Inflammatory macrophage (primary cell): Measurements from ENCODE around the gene DDA1.
"Not testable (repeated sequence)": the region's sequence is repeated elsewhere in the genome, so short reads cannot be mapped to it uniquely, and the experiment has no call there.

Experiments
- DNase-seq, 2 donors: peaks; one replicate each; pipeline ENCODE4 v3.0.0-alpha.2; 2020 to 2022
- total RNA-seq, 18 experiments: gene quantifications; one replicate each; lab custom pipeline; 2026; ENCODE audit warnings: mixed read lengths in 6 of 18, inconsistent platforms in 2 of 18; lab: John Stamatoyannopoulos, UW

DDA1 gene
- 16.5 to 46.4 (median 24.4) reads per million in 18 experiments for total RNA-seq

DNA sequence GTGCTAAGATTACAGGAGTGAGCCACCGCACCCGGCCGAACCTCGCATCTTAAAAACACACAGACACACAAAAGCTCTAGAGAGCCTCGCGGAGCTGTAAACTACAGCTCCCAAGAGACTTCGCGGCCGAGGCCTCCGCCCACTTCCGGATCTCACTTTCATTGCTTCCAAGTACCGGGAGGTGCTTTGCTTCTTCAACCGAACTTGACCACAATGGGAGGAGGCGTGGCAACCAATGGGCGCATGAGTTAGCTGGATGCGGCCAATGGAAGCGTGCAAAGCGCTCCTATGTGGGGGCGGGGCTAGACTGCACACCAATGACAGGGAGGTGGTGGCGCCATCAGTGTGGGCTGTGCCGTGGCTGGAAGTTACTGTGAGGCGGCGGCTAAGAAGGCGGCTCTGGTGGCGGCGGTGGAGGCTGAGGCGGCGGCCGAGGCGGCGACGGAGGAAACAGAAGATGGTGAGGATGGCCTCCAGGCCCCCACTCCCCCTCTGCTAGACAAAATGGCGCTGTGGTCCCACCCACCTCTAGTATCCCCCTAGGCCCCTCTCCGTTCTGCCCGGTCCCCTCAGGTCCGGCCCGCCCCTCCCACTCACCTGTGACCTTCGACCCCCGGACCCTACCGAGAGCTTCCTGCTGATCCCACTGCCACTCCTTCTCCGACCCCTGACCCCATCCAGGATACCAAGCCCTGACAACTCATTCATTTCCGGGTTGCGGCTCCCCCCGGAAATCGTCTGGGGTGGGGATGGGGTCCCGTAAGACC, at the start of gene DDA1:
TSS of gene DDA1 (plus strand) at position 366 of the 767 bp plus-strand sequence. CDS start at position 458, 92 bp downstream.
- DNase-seq: peak; percentile 100

DNA sequence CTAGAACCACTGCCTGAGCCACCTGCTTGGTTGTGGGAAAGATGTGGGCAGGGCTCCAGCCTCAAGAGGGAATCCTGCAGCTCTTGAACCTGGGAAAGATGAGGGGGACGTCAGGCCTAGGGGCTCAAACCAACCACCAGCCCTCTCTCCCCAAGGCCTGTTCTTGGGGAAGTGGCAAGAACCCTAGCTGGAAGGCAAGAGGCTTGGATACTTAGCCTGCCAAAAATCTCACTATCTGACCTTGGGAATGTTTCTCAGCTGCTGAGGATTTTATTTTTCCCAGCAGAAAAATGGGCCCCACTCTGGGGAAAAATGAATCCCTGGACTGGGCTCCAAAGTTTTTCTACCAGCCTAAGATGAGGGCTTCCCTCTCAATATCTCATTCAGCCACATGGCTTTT, 49.4 kb upstream of the DDA1 start:
- DNase-seq: no peak

DNA sequence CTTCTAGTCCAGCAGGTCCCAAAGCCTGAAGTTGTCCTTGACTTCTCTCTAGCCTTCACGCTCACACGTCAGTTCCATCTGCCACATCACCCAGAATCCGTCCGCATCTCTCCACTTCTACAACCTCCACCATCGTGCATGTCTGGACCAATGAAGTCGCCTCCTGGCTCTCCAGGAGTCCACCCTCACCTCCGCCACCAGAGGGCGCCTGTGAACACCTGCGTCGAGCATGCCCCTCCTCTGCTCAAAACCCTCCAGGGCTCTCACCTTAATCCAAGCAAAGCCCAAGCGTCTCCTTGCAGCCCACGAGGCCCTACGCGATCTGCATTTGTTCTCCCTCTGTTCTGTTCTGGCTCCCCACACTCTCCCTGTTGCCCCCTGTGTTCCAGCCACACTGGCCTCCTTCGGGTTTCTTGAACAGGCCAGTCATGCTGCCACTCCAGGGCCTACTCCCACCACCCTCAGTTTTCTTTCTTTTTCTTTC, 48.5 kb upstream of the DDA1 start:
- DNase-seq: peak; percentile 82 to 83

DNA sequence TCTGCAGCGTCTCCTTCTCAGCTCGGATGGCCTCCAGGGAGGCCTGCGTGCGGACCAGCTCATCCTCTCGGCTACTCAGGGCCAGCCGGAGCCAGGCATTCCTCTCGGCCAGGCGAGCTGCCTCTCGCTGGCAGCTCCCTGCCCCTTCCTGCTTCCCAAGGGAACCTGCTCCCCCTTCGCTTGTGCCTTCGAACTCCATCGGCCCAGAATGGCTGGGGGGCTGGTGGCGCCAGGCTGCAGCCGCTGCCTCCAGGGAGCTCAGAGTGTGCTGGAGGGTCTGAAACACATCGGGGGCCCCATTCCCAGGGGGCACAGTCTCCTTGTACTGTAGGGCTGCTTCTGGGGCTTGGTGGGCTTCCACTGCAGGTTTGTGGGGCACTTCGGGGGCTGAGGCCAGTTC, 46.8 kb upstream of the DDA1 start:
- DNase-seq: no peak

- DNase-seq: no peak
These were observed 45.4 kb upstream of the DDA1 start for GRCh38 chr19:17263712-17264640.

- no peak for DNase-seq
These were observed 44.8 kb upstream of the DDA1 start, which contains the start of gene USHBP1 for GRCh38 chr19:17264641-17264979. Gene USHBP1 (minus strand): TSS chr19:17264745. CDS start chr19:17264299, 446 bp downstream.

- DNase-seq: no peak
These were observed 43.3 kb upstream of the DDA1 start for GRCh38 chr19:17266026-17266425.

DNA sequence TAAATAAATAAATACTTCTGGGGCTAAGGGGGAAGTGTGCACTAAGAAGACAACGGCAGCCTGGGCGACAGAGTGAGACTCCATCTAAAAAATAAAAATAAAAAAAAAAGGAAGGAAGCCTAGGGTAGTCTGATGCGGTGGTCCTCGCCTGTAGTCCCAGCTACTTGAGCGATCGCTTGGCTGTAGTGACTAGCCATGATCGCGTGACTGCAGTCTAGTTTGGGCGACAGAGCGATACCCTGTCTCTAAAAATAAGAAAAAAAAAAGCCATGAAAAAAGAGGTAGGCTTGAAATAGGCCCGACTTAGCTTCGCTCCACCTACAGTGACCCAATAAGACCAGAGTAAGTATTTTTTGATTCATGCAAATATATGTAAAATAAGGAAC, 42.8 kb upstream of the DDA1 start:
- peak in 1 of 2 donors; percentile 6 for DNase-seq

GRCh38 chr19:17266975-17267788, 42.2 kb upstream of the DDA1 start, which contains the start of gene BABAM1:
Gene BABAM1 (plus strand): TSS chr19:17267443. CDS start chr19:17268807, 1,364 bp downstream.
- peak; percentile 98 to 99 for DNase-seq

GRCh38 chr19:17268754-17269153, 40.6 kb upstream of the DDA1 start:
- DNase-seq: no peak

DNA sequence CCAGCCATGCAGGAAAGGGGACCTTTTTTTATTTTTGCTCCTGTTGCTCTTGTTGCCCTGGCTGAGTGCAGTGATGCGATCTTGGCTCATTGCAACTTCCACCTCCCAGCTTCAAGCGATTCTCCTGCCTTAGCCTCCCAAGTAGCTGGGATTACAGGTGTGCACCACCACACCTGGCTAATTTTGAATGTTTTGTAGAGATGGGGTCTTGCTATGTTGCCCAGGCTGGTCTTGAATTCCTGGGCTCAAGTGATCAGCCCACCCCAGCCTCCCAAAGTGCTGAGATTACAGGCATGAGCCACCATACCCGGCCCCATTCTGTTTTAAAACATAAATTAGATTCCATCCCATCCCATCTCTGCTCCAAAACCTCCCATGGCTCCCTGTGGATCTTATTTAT, 34.5 kb upstream of the DDA1 start:
- not testable (repeated sequence) for DNase-seq

DNA sequence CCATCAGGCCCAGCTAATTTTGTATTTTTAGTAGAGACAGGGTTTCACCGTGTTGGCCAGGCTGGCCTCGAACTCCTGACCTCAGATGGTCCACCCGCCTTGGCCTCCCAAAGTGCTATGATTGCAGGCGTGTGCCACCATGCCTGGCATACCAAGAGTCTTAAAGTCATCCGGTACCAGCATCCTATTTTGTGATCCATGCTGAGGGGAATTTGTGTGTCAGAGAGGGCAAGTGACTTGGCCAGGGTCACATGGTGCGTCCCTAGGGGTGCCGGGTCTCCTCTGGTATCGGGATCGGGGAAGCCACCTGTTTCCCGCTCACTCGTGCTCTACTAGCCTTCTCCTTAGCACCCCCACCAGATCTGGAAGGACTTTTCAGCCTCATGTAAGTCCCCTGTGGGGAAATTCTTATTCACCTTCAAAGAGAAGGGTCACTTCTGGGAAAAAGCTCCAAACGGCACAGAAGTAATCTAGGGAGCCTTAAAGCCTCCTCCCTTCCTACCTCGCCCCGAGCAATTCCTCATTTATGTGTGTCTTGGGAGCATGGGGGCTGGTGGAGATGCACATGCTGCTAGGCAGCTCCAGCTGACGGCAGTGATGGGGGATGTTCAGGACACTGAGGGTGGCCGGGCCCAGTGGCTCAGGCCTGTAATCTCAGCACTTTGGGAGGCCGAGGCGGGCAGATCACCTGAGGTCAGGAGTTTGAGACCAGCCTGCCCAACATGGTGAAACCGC, 33.8 kb upstream of the DDA1 start:
- no peak for DNase-seq

- DNase-seq: no peak
These were observed 29.9 kb upstream of the DDA1 start for GRCh38 chr19:17279436-17279835.

DNA sequence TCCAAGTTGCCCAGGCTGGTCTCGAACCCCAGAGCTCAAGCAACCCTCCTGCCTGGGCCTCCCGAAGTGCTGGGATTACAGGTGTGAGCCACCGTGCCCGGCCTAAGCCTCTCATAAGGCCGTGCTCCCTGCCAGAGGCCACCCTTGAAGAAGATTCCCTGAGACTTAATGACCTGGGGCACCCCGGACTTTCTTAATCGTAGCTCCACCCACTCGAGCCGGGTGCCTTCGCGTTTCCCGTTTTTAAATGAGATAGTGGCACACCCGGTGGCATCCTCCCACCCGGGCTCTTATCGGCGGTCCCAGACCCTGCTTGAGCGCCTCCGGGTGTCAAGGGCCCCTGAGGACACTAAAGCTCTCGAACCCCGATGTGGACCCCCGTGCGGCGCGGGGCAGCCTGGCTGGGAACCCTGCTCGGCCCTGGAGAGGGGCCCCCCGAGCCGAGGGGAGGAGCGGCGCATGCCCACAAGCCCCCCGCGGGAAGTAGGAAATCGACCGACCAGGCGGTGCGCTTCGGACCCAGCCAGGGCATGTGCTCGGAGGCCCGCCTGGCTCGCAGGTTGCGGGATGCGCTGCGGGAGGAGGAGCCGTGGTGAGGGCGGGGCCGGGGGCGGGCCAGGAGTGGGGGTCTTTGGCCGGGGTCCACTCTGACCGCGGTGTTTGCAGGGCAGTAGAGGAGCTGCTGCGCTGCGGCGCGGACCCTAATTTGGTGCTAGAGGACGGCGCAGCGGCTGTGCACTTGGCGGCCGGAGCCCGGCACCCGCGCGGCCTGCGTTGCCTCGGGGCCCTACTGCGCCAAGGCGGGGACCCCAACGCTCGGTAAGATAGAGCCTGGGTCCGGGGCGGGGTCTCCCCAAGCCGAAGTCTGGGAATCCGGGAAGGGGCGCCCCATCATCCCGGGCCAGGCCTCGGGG, 27.7 kb upstream of the DDA1 start, which contains the start of gene ANKLE1:
TSS of gene ANKLE1 (plus strand) at position 511 of the 914 bp plus-strand sequence. CDS start at position 531, 20 bp downstream.
- peak; percentile 70 to 80 for DNase-seq

GRCh38 chr19:17282488-17283125, 26.8 kb upstream of the DDA1 start:
- peak; percentile 72 to 73 for DNase-seq

DNA sequence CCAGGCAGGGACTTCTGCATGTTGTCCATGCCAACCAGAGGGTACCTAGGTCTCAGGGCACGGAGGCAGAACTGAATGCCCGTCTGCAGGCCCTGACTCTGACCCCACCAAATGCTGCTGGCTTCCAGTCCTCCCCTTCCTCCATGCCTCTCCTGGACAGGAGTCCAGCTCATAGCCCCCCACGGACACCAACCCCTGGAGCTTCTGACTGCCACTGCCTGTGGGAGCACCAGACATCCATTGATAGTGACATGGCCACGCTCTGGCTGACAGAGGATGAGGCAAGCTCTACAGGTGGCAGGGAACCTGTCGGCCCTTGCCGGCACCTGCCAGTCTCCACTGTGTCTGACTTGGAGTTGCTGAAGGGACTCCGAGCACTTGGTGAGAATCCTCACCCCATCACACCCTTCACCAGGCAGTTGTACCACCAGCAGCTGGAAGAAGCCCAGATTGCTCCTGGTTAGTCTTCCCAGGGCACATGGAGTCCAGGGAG, 25.8 kb upstream of the DDA1 start:
- DNase-seq: no peak

DNA sequence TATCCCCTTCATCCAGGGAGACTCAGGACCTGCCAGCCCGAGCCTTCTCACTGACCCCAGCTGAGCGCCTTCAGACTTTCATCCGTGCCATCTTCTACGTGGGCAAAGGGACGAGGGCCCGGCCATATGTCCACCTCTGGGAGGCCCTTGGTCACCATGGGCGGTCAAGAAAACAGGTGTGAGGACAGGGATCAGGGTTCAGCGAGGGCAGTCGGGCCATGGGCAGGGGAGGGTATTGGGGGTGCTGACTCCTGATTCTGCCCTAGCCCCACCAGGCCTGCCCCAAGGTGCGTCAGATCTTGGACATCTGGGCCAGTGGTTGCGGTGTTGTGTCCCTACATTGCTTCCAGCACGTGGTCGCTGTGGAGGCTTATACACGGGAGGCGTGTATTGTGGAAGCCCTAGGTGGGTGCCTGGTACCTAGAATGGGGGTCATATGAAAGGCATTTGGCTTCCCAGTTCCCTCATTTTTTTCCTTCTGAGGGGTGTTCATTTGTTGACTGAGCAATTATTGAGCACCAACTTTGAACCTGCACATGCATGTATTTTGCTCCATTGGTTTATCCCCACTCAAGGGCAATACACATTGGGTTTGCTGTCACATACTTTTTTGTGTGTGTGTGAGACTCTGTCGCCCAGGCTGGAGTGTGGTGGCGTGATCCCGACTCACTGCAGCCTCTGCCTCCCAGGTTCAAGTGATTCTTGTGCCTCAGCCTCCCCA, 23.8 kb upstream of the DDA1 start:
- no peak for DNase-seq

DNA sequence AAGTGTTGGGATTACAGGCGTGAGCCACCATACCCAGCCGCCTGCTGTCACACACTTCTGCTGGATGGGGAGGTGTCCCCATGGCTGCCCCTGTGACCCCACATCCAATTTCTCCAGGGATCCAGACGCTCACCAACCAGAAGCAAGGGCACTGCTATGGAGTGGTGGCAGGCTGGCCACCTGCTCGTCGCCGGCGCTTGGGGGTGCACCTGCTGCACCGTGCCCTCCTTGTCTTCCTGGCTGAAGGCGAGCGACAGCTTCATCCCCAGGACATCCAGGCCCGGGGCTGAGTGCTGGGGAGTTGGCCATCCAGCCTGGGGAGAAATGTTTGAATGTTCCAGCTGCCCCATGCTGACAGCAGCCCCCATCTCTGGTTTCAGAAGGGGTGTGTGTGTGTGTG, 23.1 kb upstream of the DDA1 start:
- DNase-seq: no peak

- no peak for DNase-seq
These were observed 22.6 kb upstream of the DDA1 start for GRCh38 chr19:17286752-17287151.
